ELR (cell line): ENCODE measurements around the gene TP53RK.

Source experiments
- DNase-seq: peaks from one replicate; pipeline ENCODE4 v3.0.0-alpha.2; 2015; ENCODE audit warnings: low read depth

The TP53RK gene

DNA sequence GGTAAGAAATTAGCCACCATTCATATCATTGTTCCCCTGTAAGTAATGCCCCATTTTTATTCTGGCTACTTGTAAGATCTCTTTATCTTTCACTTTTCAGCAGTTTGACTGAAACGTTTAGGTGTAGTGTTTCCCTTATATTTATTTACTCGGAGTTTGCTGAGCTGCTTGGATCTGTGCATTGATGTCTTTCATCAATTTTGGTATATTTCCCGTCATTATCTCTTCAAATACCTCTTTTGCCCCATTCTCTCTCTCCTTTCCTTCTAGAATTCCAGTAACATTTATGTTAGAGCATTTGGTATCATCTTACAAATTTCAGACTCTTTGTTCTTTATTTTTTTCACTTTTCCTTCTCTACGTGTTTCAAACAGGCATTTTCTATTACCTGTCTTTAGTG lies 28.8 kb downstream of the TP53RK start:
- DNase-seq = no peak

DNA sequence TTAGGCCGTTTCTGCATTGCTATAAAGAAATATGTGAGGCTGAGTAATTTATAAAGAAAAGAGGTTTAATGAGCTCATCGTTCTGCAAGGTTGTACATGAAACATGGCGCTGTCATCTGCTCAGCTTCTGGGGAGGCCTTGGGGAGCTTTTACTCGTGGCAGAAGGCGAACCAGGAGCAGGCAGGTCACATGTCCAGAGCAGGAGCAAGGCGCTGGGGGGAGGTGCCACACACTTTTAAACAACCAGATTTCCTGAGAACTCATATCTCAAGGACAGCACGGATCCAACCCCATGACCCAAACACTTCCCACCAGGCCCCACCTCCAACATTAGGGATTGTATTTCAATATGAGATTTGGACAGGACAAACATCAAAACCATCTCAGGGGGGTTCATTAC lies 31.6 kb downstream of the TP53RK start:
- DNase-seq = no peak

DNA sequence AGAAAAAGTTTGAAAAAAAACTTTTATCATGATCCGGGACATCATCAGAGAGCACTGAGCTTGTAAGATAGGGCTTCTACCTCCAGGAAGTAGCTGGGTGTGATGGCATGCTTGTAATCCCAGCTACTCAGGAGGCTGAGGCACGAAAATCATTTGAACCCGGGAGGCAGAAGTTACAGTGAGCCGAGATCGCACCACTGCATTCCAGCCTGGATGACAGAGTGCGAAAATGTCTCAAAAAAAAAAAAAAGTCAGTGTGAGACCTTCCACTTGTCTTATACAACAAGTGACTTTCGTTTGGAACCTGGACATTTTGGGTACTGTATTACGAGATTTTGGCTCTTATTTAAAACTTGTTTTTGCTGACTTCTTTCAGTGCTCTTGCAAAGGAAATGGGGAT lies 32.1 kb downstream of the TP53RK start:
- DNase-seq = no peak

DNA sequence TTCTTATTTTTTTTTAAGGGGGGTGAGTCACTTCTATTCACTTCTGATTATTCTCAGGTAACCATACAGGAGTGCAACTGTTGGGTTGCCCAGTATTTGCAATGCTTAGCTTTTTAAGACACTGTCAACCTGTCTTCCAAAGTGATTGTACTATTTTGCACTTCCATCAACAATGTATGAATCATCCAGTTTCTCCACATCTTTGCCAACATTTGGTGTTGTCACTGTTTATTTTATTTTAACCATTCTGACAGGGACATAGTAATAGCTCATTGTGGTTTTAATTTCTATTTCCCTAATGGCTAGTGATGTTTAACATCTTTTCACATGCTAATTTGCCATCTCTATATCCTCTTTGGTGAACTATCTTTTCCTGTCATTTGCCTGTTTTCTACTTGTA lies 36.5 kb downstream of the TP53RK start:
- peak; percentile 9 for DNase-seq

DNA sequence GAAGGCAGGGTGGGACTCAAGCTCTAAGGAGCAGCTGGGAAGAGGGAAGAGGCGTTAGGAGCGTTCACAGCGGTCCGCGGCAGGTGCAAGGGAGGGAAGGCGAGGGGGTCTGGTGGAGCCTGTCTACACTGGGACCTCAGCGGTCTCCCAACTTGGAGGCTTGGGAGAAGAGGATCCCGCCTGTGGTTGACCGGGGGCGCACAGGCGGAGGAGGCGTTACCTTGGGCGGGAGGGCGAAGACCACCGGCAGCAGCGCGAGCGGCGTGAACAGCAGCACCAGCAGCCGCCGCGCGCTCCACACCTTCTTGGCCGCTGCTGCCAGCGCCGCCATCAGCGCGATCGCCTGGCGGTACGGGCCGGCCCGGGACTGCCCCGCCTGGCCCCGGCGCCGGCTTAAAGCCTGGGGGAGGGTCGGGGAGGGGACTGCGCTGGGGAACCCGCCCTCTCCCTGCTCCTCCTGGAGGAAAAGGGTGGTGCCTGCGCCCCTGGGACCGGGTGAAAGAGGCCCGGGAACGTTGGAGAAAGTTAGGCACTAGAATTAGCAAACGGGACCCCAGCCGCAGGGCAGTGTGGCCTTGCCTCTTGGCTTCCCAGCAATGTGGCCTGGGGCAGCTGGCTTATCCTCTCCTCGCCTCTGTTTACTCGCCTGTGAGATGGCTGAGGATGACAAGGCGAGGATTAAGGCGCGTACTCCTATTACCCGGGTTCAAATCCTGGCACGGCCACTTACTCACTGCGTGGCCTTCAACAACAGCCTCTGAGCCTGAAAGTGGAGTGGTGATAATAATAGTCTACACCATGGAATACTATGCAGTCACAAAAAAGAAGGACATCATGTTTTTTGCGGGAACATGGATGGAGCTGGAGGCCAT lies 37.9 kb downstream of the TP53RK start, which contains the start of gene SLC13A3:
SLC13A3 (minus strand) TSS at position 369 of the 872 bp plus-strand sequence; CDS start at position 331, 38 bp downstream.
- no peak for DNase-seq

DNA sequence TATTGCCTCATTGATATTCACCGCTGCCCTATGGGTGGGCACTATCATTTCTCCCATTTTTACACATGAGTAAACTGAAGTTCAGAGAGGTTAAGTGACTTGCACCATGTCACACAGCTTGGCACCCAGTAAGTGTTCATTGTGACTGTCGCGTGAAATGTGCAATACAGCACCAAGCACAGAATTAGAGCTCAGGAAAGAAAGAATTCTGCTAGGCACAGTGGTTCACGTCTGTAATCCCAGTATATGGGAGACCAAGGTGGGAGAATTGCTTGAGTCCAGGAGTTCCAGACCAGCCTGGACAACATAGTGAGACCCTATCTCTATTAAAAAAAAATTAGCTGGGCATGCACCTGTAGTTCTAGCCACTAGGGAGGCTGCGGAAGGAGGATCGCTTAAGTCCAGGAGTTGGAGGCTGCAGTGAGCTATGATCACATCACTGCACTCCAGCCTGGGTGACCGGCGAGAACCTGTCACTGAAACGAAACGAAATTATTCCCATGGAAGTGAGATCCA lies 38.6 kb downstream of the TP53RK start:
- no peak for DNase-seq

DNA sequence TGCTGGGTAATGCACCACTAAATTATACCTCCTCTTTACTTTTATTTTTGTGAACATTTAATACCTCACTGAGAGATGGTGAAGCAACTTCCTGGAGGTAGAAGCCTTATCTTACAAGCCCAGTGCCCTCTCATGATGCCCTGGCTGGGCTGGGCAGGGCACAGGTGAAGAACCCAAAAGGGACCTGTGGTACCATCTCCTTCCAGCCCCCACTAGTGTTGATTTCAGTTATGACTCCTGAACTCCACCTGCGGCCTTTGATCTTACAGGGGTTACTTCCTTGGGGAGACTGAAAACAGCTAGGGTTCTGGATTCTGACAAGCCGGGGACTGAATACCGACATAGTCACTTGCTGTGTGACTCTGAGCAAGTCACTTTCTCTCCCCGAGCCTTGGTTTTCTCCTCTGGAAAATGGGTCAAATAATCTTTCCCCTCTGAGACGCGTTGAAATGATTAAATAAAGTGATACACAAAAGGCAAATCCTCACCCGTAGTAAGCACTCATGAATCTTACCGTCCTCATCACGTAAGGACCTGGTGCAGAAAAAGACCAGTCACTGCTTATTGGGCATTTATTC lies 39.2 kb downstream of the TP53RK start:
- no peak for DNase-seq

DNA sequence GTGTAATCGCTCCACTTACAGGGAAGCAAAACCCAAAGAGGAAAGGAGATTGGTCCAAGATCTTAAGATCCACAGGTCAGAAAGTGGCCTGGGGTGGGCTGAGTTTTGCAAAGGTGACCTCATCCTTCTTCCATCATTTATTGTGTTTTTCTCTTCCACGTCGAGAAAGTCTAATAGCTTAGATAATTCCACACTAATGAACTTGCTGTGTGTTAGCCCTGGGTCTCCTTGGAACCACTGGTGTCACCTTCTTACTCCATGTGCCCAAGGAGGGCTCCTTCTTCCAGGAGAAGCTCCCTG lies 39.6 kb downstream of the TP53RK start:
- DNase-seq = no peak

DNA sequence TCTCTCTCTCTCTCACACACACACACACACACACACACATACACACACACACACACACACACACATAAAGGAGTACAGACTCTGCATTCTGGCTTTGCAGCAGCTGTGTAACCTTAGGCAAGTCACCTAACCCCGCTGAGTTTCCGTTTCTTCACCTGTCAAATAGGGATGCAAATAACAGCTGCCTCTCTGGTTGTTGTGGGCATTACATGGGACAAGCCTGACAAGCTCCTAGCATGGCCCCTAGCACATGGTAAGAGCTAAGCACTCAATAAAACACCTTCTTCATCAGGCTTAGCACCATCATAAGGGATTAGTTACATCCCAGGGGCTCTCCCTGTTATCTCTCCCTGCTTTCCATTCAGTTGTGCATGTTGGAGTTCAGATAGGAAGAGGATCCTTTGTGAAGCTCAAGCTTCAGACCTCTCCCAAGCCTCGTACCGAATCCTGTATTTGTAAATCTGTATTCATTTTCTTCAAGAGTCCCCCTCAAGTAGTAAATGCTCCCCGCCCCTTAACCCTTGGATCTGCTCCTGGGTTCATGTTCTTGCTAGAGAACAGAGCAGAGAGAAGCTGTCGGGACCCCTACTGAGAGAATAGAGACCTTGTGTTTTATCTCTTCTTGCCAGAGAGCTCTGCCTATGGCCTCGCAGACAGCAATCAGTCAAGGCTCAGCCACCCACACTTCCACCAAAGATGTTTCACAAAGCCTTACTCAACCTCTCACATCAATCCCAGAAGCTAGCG lies 40.2 kb downstream of the TP53RK start:
- DNase-seq = no peak

DNA sequence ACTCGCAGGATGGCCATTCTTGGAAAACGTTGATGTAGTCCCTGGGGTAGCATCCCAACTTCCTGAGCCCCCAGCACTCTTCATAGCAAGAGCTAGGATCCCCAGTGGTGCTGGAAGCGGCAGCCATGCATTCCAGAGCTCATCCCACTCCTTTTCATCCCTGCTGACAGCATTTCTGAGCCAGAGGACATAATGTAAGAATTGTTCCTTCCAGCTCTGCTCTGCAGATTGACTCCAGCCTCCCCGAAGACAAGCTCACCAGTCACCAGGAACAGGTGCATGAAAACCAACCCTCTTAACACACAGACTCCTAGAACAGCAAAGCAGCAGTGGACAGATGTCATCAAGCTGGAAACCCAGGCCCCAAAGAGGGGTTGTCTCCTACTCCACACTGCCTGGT lies 41.8 kb downstream of the TP53RK start:
- DNase-seq = no peak

DNA sequence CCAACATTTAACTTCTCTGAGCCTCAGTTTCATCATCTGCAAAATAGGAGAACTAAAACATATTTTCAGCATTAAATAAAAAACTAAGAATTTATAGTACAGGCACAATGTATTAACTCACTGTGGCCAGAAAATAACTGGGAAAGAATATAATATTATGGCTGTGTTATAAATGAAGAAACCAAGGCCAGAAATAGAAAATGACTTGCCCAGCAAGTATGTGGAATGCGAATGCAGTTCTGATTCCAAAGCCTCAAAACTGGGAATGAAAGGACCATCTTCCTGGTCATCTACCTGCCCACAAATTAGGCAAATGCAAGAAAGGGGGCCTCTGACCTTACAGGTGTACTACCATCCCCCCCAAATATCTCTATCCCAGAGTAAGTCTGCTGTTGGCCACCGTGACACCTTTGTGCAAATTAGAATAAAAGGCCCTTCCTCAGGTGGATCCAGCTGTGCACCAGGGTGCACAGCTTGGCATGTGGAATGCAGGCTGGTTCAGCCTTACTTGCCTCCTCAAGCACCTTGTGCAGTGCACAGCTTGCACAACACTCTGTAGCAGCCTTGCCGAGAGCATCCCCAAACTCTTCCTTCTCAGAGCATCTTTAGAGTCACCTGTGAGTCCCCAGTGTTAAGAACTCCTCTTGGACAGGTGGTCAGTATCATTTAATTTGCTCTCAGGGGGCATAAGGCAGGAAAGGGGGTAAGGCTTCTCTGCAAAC lies 42.4 kb downstream of the TP53RK start:
- DNase-seq = no peak

DNA sequence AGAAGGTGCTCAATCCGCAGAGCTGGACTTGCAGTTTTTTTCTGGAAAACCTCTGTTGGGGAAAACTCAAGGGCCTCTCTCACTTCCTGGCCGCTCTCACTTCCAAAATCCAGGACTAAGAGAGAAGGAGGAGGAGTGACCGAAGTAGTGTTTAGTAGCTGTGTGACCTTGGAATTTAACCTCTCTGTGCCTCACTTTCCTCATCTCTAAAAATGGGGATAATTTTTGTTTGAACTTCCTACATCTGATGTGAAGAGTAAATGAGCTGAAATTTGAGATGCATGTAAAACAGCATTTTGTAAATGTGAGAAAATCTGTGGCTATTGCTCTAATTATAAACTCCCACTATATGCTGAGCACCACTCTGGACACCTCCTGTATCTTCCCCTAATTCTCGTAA lies 43.1 kb downstream of the TP53RK start:
- no peak for DNase-seq

DNA sequence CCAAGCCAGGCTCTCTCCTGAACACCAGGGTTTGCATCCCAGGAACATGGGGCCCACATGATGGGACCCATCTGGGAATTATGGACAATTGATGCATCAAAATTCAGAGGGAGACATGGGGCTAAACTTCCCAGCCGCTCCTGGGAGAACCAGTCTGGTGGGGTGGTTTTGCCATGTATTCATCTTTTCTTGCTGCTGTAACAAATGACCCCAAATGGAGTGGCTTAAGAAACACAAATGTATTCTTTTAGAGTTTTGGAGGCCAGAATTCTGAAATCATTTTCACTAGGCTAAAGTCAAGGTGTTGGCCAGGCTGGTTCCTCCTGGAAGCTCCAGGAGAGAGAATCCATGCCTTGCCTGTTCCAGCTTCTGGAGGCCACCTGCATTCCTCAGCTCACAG lies 44.5 kb downstream of the TP53RK start:
- DNase-seq = no peak

DNA sequence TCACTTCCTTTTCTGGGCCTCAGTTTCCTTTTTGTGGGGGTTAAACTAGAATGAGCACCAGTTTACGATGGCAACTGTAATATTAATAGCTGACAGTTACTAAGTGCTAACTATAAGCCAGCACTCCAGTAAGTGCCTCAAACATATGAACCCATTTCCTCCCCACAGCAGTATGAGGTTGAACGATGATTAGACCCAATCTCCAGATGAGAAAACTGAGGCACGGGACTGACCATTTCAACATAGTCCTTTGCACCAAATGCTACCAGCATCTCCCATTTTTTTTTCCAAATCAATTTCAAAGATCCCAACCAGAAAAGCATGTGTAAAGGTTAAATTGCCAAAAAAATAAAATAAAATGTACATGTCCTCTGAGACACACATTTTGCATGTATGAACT lies 45.1 kb downstream of the TP53RK start:
- DNase-seq = no peak

DNA sequence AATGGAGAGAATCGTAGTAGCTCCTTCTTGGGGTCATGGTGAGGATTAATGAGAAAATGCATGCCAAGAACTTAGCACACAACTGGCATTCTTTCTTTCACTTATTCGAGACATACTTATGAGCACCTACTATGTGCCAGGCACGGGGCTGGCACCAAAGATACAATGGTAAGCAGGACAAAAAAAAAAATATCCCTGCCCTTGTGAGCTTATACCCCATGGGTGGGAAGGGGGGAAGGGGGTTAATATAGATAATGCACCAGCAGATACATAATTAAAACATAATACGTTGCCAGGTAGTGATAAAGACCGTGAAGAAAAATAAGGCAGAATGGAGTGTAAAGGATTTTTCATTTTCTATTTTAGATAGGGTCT lies 46.3 kb downstream of the TP53RK start:
- DNase-seq = no peak

DNA sequence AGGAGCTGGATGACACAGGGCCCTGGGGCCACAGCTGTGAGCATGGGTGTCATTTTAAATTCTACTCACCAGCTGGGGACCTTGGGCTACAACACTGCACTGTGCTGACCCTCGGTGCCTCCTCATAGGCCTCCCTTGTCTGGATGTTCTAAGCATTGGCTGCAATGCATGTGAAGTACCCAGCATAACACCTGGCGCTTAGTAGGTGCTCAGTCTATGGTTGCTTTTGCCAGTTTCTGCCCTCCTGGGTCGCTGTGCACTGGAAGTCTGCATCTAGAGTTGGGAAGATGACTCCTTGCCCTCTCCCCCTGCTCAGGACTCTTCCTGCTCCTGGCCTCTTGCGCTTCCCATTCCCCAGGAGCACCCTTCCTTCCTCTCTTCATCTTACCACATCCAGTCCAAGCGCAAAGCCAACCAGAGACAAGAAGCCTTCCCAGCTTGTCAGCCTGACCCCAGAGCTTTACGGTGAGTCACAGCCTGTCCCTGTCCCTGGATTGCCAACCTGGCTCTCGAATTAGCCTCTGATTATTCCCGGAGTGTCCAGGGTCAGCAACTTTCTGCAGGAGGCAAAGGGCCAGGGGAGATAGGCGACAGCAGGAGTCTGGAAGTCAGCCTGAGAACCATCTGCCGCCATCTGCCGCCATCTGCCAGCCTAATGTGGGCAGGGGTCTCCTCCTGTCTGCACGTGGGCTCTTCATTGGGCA lies 46.8 kb downstream of the TP53RK start:
- DNase-seq = no peak

DNA sequence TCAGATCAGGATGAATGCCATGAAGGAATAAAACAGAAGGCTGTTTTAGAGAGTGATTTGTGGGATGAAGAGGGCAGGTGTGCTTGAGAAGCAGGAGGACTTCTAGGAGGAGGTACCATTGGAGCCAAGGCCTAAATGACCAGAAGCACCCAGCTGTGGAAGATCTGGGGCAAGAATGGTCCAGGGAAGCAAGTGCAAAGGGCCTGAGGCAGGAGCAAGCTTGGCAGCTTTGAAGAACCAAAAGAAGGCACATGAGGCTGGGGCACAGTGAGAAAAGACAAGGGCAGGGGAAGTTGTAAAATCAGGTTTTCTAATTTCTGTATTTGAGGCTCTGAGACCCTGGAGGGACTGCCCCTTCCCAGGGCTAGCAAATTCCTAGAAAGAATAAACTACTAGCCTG lies 47.8 kb downstream of the TP53RK start:
- no peak for DNase-seq

DNA sequence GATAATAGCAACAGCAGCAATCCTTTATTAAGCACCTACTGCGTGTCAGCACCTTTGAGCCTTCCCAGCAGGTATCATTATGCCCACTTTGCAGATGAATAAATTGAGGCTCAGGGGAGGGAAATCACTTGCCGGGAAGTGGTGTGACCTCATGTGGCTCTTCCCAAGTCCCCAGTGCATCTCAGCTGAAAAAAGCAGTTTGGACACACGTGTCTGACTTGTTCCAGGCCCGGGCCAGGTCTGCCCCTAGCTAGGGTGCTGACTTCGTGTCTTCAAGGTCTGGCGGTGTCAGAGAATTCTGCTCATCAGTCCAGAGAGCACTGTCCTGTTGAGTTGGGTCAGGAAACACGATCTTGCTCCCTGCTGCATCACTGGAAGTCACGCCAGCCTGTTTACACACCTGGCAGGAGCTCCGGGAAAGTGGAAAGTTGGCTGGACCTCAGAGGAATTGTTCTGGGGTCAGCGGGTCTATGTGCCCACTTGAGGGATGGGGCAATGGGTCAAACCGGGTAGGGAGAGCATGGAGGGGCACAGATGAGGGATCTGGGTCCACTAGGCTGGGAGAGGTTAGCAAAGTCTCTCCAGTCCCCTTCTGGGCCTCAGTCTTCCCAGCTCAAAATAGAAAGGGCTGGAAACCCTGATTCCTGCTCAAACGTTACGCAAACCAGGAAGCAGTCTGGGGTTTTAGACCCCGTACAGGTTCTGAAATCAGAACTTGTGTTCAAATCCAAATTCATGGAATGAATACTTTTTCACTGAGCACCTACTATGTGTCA lies 48.5 kb downstream of the TP53RK start:
- DNase-seq = no peak

DNA sequence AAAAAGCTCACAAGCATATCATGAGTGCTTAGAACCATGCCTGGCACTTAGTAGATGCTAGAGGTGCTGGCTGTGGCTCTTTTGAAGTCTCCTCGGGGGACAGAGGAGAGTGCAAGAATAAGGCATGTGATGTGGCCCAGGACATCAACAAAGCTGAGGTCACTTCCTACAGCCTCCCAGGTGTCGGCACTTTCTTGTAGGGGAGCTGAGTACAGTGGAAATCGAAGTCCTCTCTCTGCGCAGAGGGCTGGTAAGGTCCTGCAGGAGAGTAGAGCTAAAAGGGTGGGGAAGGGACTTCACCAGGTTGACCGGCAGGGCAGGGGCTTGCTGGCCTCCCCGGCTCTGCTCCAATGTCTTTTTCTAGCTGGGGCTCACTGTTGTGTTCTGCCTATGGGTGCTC lies 49.2 kb downstream of the TP53RK start:
- DNase-seq = no peak

DNA sequence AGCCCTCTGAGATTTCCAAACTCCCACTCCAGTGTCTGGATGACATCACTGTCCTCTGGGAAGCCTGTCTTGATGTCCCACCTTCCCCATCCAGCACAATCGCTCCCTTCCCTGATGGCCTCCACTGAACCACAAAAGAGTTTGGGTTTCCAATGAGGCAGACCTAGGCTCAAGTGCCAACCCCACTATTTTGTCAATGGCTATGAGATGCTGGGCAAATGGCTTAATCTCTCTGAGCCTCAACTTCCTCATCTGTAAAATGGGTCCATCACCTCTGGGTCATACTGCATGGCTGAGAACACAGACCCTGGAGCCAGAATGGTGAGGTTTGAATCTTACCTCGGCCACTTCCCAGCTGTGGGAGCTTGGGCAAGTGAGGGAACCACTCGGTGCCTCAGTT lies 49.7 kb downstream of the TP53RK start:
- DNase-seq = no peak

DNA sequence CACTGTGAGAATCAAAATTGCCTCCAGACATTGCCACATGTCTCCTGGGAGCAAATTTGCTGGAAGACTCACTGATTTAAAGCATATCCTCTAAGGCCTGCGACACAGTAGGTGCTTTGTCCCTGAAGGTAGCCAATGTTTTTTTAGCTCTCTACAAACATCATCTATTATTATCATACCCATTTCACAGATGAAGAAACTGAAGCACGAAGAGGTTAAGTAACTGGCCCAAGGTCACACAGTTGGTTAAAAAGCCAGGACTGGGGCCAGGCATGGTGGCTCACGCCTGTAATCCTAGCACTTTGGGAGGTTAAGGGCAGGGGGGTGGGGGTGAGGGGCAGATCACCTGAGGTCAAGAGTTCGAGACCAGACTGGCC lies 50.4 kb downstream of the TP53RK start:
- DNase-seq = no peak
